Chondrocyte (in vitro differentiated cells): Measurements from ENCODE around the gene AQR. TPM values are rescaled to one million over a fixed set of nuclear protein-coding genes. Genes with fewer than 3 reads are reported as not detected.

Experiments used
- DNase-seq: peaks from one replicate; pipeline ENCODE4 v3.0.0; 2021; ENCODE audit warnings: mixed read lengths, low spot score
- H3K27ac Mint-ChIP-seq: one replicate; pipeline ENCODE4 v1.8.0; 2021; ENCODE audit warnings: mild to moderate bottlenecking, moderate library complexity, mixed read lengths; ENCODE audit not compliant: unreplicated experiment
- H3K27me3 Mint-ChIP-seq: 2 replicates; pipeline ENCODE4 v1.8.0; 2021; ENCODE audit warnings: low read depth, mixed read lengths
- H3K36me3 Mint-ChIP-seq: 2 replicates; pipeline ENCODE4 v1.8.0; 2021; ENCODE audit warnings: low read depth, mixed read lengths
- H3K4me1 Mint-ChIP-seq: 2 replicates; pipeline ENCODE4 v1.8.0; 2021; ENCODE audit warnings: low read depth, mild to moderate bottlenecking, mixed read lengths
- H3K4me3 Mint-ChIP-seq: one replicate; pipeline ENCODE4 v1.8.0; 2021; ENCODE audit warnings: mild to moderate bottlenecking, moderate library complexity, mixed read lengths; ENCODE audit not compliant: unreplicated experiment
- H3K9me3 Mint-ChIP-seq: 2 replicates; pipeline ENCODE4 v1.8.0; 2021; ENCODE audit warnings: low read depth, mixed read lengths
- total RNA-seq: library from RNA; stranded (reverse); gene quantifications from 3 replicates; pipeline ENCODE4 v1.2.1, GENCODE V29; 2021
- TF ChIP-seq, protein P1 (sequence below): fragments of 200-600 bp; sonication (generic); IDR thresholded peaks from 2 replicates; pipeline ENCODE4 v1.5.0; 2021; ENCODE audit warnings: antibody characterized with exemption, mild to moderate bottlenecking, moderate library complexity

AQR gene
- total RNA-seq, 1 donor from 2014 or later: 18.2 TPM

DNA sequence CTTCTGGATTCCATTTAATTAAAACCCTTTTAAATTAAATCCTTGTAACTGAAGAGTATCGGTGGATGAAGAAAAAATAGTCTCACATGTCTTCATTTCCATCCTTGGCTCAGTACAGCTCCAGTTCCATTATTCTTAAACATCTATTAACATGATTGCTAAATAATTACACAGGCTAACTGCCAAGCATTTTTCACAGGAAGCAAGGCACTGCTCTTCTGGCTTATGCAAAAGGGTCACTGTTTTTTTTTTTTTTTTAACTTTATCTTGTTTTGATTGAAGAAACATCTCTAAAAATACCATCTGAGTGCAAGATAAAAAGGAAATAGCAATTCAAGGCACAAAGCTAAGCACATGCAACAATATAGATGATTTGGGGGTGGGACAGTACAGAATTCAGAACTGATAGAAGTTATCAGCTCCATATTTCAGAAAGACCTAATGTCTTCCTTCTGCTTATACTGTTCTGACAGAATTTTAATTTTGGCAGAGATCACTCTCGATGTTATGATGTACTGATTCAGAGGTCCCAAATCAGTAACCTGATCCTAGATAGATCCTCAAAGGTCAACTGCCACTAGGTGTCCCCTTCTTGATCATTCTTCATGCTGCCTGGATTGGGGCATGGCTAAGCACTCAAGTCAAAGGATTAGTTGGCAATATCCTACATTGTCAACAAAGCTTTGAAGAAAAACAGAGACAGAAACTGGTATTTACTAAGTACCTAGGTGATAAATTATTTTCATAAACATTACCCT is 116.4 kb downstream of the AQR start:
- Mint-ChIP-seq H3K4me3 (no peak overlapping the region), H3K36me3 (peaks cover 18% of the 10 kb centered on the region), H3K9me3 (peaks cover 8% of the 10 kb centered on the region), H3K27ac (no peak overlapping the region), H3K27me3 (no peaks in the 10 kb centered on the region), H3K4me1 (peaks cover 21% of the 10 kb centered on the region)
- TF ChIP-seq, protein P1, sequence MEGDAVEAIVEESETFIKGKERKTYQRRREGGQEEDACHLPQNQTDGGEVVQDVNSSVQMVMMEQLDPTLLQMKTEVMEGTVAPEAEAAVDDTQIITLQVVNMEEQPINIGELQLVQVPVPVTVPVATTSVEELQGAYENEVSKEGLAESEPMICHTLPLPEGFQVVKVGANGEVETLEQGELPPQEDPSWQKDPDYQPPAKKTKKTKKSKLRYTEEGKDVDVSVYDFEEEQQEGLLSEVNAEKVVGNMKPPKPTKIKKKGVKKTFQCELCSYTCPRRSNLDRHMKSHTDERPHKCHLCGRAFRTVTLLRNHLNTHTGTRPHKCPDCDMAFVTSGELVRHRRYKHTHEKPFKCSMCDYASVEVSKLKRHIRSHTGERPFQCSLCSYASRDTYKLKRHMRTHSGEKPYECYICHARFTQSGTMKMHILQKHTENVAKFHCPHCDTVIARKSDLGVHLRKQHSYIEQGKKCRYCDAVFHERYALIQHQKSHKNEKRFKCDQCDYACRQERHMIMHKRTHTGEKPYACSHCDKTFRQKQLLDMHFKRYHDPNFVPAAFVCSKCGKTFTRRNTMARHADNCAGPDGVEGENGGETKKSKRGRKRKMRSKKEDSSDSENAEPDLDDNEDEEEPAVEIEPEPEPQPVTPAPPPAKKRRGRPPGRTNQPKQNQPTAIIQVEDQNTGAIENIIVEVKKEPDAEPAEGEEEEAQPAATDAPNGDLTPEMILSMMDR: no peak
- DNase-seq: no peak

DNA sequence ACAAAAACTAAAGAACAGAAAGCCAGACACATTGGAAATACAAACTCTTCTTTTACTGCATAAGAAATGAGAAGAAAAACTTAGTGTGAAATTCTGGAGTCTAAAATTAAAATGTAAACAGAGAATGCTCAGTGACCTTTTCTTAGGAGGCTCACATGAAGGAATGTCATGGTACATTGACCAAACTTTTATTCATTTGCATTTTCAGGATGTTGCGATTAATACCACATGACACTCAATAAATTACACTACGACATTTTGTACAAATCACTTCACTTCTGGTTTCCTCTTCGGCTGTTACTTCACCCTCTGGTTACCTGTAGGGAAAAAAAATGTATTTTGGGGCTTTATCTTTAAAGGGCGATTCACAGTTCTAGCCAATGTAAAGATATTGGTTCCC is 117.8 kb downstream of the AQR start:
- H3K4me1 Mint-ChIP-seq: peaks cover 21% of the 10 kb centered on the region
- peaks cover 14% of the 10 kb centered on the region for H3K9me3 Mint-ChIP-seq
- no peak overlapping the region for H3K27ac Mint-ChIP-seq
- no peak overlapping the region for H3K4me3 Mint-ChIP-seq
- peaks cover 11% of the 10 kb centered on the region for H3K36me3 Mint-ChIP-seq
- TF ChIP-seq, protein P1: no peak
- H3K27me3 Mint-ChIP-seq: no peaks in the 10 kb centered on the region
- DNase-seq: no peak

DNA sequence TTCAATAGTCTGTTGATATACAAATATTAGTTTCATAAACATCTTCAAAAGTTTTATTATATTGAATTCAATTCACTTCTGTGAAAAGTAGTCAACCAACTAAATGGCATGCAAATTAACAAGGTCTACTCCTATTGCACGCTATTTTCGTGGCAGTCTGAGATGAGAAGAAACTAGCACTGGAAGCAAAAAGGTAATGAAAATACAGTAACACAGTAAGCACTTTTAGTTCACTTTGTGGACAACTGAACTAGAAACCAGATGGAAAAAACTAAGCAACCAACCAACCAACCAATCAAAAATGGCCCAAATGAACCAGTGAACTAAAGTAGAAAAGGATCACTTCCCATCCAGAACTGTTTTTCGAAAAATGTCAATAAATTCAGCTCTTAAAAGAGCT is 118.5 kb downstream of the AQR start:
- TF ChIP-seq, protein P1: no peak
- no peak overlapping the region for H3K27ac Mint-ChIP-seq
- H3K4me1 Mint-ChIP-seq: peaks cover 19% of the 10 kb centered on the region
- peaks cover 8% of the 10 kb centered on the region for H3K36me3 Mint-ChIP-seq
- DNase-seq: no peak
- H3K4me3 Mint-ChIP-seq: no peak overlapping the region
- H3K27me3 Mint-ChIP-seq: no peaks in the 10 kb centered on the region
- peaks cover 14% of the 10 kb centered on the region for H3K9me3 Mint-ChIP-seq

DNA sequence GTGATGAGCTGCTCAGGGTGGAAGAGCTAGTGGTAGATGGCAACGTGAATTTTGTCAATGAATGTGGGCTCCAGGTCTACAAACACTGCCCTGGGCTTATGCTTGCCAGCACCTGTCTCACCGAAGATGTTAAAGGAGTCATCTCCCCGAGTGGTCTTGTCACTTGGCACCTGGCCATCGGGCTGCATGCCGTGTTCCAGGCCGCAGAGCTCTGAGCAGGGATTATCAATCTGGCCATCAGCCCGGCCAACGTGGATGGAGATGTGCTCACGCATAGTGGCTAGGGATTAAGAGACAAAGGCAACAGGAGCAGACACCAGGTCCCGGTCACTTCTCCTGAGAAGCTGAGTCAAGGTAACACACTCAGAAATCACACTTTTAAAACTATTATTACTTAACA is 119.4 kb downstream of the AQR start:
- TF ChIP-seq, protein P1: no peak
- no peak overlapping the region for H3K4me3 Mint-ChIP-seq
- DNase-seq: no peak
- no peaks in the 10 kb centered on the region for H3K27me3 Mint-ChIP-seq
- no peak overlapping the region for H3K27ac Mint-ChIP-seq
- H3K4me1 Mint-ChIP-seq: peaks cover 12% of the 10 kb centered on the region
- peaks cover 6% of the 10 kb centered on the region for H3K36me3 Mint-ChIP-seq
- peaks cover 14% of the 10 kb centered on the region for H3K9me3 Mint-ChIP-seq

DNA sequence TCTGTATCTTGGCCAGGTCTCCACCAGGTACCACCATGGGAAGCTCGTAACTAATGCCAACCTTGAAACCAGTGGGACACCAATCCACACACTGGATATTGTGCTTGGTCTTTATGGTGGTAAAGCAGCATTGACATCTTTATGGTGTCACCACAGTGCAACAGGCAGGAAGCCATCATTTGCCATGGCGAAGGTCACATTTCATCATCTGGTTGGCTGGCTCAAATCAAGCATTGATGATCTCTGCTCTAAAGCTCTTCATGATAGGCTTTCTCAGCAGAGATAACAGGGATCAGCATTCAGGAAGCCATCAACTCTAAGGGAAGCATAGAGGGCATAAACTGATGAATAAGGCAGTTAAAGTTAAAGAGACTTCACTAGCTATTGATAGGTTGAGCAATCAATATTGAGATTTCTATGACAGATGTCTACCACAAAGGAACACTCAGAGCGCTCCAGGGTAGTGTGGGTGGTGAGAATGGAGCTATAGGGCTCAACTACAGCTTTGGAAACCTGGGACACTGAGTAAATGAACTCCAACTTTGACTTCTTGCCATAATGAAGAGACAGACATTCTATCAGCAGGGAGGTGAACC is 120.1 kb downstream of the AQR start:
- no peak overlapping the region for H3K27ac Mint-ChIP-seq
- no peak for DNase-seq
- peaks cover 14% of the 10 kb centered on the region for H3K9me3 Mint-ChIP-seq
- no peak overlapping the region for H3K4me3 Mint-ChIP-seq
- H3K4me1 Mint-ChIP-seq: peaks cover 9% of the 10 kb centered on the region
- TF ChIP-seq, protein P1: no peak
- H3K27me3 Mint-ChIP-seq: no peaks in the 10 kb centered on the region
- H3K36me3 Mint-ChIP-seq: peaks cover 5% of the 10 kb centered on the region
